Adrenal gland (tissue), 5 donors: ENCODE data around the gene TNFRSF11A.

ENCODE experiments used
- POLR2A ChIP-seq, 2 donors: fragments of 450-650 bp; IDR thresholded peaks; one replicate each; pipeline ENCODE4 v1.6.1; 2017; ENCODE audit warnings: antibody characterized with exemption in 2 of 2, mild to moderate bottlenecking in 2 of 2, moderate library complexity in 1 of 2
- TF ChIP-seq, protein P1 (sequence below), 6 experiments: fragments of 450-650 bp in 4 of 6; fragments of 200-600 bp in 2 of 6; sonication (generic) in 1 of 6; IDR thresholded peaks; 1 replicate in 5 of 6; 2 replicates in 1 of 6; pipeline versions ENCODE4 v1.5.1 to v1.8.0; 2016 to 2021; ENCODE audit warnings: antibody characterized with exemption in 6 of 6, mild to moderate bottlenecking in 2 of 6, moderate library complexity in 1 of 6
- donor health status: DM: no; HTN: no; CAD: no.

GRCh38 chr18:62389761-62390481 lies 64.8 kb downstream of the TNFRSF11A start:
- TF ChIP-seq, protein P1, sequence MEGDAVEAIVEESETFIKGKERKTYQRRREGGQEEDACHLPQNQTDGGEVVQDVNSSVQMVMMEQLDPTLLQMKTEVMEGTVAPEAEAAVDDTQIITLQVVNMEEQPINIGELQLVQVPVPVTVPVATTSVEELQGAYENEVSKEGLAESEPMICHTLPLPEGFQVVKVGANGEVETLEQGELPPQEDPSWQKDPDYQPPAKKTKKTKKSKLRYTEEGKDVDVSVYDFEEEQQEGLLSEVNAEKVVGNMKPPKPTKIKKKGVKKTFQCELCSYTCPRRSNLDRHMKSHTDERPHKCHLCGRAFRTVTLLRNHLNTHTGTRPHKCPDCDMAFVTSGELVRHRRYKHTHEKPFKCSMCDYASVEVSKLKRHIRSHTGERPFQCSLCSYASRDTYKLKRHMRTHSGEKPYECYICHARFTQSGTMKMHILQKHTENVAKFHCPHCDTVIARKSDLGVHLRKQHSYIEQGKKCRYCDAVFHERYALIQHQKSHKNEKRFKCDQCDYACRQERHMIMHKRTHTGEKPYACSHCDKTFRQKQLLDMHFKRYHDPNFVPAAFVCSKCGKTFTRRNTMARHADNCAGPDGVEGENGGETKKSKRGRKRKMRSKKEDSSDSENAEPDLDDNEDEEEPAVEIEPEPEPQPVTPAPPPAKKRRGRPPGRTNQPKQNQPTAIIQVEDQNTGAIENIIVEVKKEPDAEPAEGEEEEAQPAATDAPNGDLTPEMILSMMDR (IDR thresholded peaks at IDR 0.05) = no peak
- TF ChIP-seq POLR2A (IDR thresholded peaks at IDR 0.05) = no peak
